Endothelial cell of umbilical vein (primary cell): ENCODE data around the gene QPCTL. TPM values are rescaled to one million over a fixed set of nuclear protein-coding genes. Genes with fewer than 3 reads are reported as not detected.

Experiments
- BruUV-seq: library from RNA; stranded (reverse); fragments of 400-500 nt; replicated peaks from 2 replicates; lab custom pipeline; 2021; lab: Mats Ljungman, UMichigan
- CTCF ChIA-PET: fragments of 300-600, 350-600 bp; sonication (Branson Sonifier 250); formaldehyde crosslinking; loops from one replicate; lab custom pipeline; 2021; ENCODE audit warnings: antibody characterized with exemption, inconsistent platforms; lab: Charles Lee
- POLR2A ChIA-PET: fragments of 300-600, 350-600 bp; sonication (Branson Sonifier 250); formaldehyde crosslinking; loops from one replicate; lab custom pipeline; 2021; ENCODE audit warnings: antibody characterized with exemption, inconsistent platforms; lab: Charles Lee
- DNase-seq: peaks from one replicate; pipeline ENCODE4 v3.0.0-alpha.2; 2011; ENCODE audit warnings: low read depth, low spot score
- FAIRE-seq: peaks from 2 replicates; lab custom pipeline; 2011; peaks lifted over from hg19 to GRCh38; lab: Jason Lieb, UNC
- H2AFZ ChIP-seq: 2 replicates; pipeline ENCODE4 v1.6.0; 2012; ENCODE audit warnings: low read depth, low read length, control low read depth, inconsistent platforms
- H3K27ac ChIP-seq: 2 replicates; pipeline ENCODE4 v1.5.1; 2011; ENCODE audit warnings: low read depth, mild to moderate bottlenecking, control low read depth, low read length, moderate library complexity; ENCODE audit not compliant: insufficient read depth
- H3K27me3 ChIP-seq, 2 experiments: 2 replicates each; pipeline versions ENCODE4 v1.6.0 to v1.6.1; 2011; ENCODE audit warnings: low read length in 2 of 2, mixed read lengths in 1 of 2; ENCODE audit not compliant: control insufficient read depth in 2 of 2, insufficient read depth in 2 of 2
- H3K36me3 ChIP-seq, 2 experiments: 2 replicates in 1 of 2; 3 replicates in 1 of 2; pipeline ENCODE4 v1.5.1; 2011; ENCODE audit warnings: low read length in 2 of 2, mild to moderate bottlenecking in 1 of 2, moderate library complexity in 1 of 2; ENCODE audit not compliant: control insufficient read depth in 2 of 2, insufficient read depth in 2 of 2; ENCODE audit errors: extremely low read depth in 1 of 2
- H3K4me1 ChIP-seq: 3 replicates; pipeline ENCODE4 v1.5.1; 2011; ENCODE audit warnings: mild to moderate bottlenecking, low read length; ENCODE audit not compliant: control insufficient read depth, insufficient read depth; ENCODE audit errors: extremely low read depth
- H3K4me2 ChIP-seq: 2 replicates; pipeline ENCODE4 v1.6.1; 2011; ENCODE audit warnings: low read length, control low read depth, mixed read lengths; ENCODE audit not compliant: insufficient read depth
- H3K4me3 ChIP-seq, 3 experiments: fragments of 200-600 bp in 1 of 3; sonication (generic), shearing (Covaris generic) in 1 of 3; replicated peaks in 1 of 3; 2 replicates each; pipeline ENCODE4 v1.5.1; 2011 to 2016; ENCODE audit warnings: control low read depth in 3 of 3, low read length in 3 of 3, mild to moderate bottlenecking in 2 of 3, inconsistent platforms in 1 of 3, low read depth in 1 of 3, moderate library complexity in 1 of 3; ENCODE audit not compliant: insufficient read depth in 1 of 3
- H3K79me2 ChIP-seq: 2 replicates; pipeline ENCODE4 v1.6.0; 2012; ENCODE audit warnings: low read length, inconsistent platforms; ENCODE audit not compliant: control insufficient read depth, insufficient read depth
- H3K9ac ChIP-seq: replicated peaks from 2 replicates; pipeline ENCODE3; 2011; ENCODE audit warnings: low read length, control low read depth; ENCODE audit not compliant: insufficient read depth; ENCODE audit errors: extremely low read depth
- H3K9me1 ChIP-seq: replicated peaks from 3 replicates; pipeline ENCODE4 v1.6.0; 2011; ENCODE audit warnings: mild to moderate bottlenecking, low read length; ENCODE audit not compliant: control insufficient read depth, insufficient read depth; ENCODE audit errors: extremely low read depth
- H3K9me3 ChIP-seq: replicated peaks from 2 replicates; pipeline ENCODE4 v1.5.1; 2012; ENCODE audit warnings: low read length, inconsistent platforms; ENCODE audit not compliant: control insufficient read depth, insufficient read depth
- H4K20me1 ChIP-seq: replicated peaks from 2 replicates; pipeline ENCODE3; 2011; ENCODE audit warnings: mild to moderate bottlenecking, low read length; ENCODE audit not compliant: control insufficient read depth, insufficient read depth; ENCODE audit errors: extremely low read depth
- EZH2 ChIP-seq: IDR thresholded peaks from 2 replicates; pipeline ENCODE4 v1.6.1; 2012; ENCODE audit warnings: borderline replicate concordance, low read depth, mild to moderate bottlenecking, moderate library complexity, low read length, inconsistent platforms; ENCODE audit not compliant: severe bottlenecking
- FOS ChIP-seq: IDR thresholded peaks from 2 replicates; pipeline ENCODE4 v1.6.1; 2011; ENCODE audit warnings: mild to moderate bottlenecking, low read length, moderate library complexity, borderline replicate concordance; ENCODE audit not compliant: insufficient read depth
- GATA2 ChIP-seq: IDR thresholded peaks from 2 replicates; pipeline ENCODE4 v1.7.0; 2011; ENCODE audit warnings: low read depth, mild to moderate bottlenecking, moderate library complexity, mixed read lengths, low read length; ENCODE audit not compliant: insufficient read length, insufficient read depth
- JUN ChIP-seq: IDR thresholded peaks from 2 replicates; pipeline ENCODE4 v1.6.1; 2011; ENCODE audit warnings: borderline replicate concordance, low read depth; ENCODE audit not compliant: insufficient read length, insufficient read depth
- MYC ChIP-seq: IDR thresholded peaks from one replicate; pipeline ENCODE4 v1.6.1; 2011; ENCODE audit warnings: mild to moderate bottlenecking, low read depth, low read length
- POLR2A ChIP-seq: IDR thresholded peaks from 2 replicates; pipeline ENCODE4 v1.6.1; 2012; ENCODE audit warnings: low read depth, mild to moderate bottlenecking, control low read depth, low read length
- POLR2AphosphoS5 ChIP-seq: IDR thresholded peaks from 2 replicates; pipeline ENCODE4 v1.6.1; 2012; ENCODE audit warnings: low read depth, mild to moderate bottlenecking, control low read depth, low read length, moderate library complexity; ENCODE audit not compliant: insufficient read depth
- dilution Hi-C: fragments of 300-500 bp; cut with MboI; formaldehyde crosslinking; loops from one replicate; pipeline ENCODE4 v1.15.0; 2019; ENCODE audit warnings: low sequenced_read_pairs; ENCODE audit not compliant: extremely low pct_ligation_motif_present
- intact Hi-C: fragments of 100-400 bp; cut with micrococcal nuclease; formaldehyde crosslinking; loops from one replicate; pipeline ENCODE4 v1.10.0; 2022
- polyA plus RNA-seq, 4 experiments: library from polyadenylated mRNA; depleted of rRNA in 3 of 4; stranded (reverse) in 3 of 4; unstranded in 1 of 4; fragments of >200 nt; gene quantifications; 2 replicates each; pipeline versions ENCODE4 v1.2.1 to v1.2.3, GENCODE V29; 2011 to 2012; ENCODE audit warnings: missing spikeins in 1 of 4
- total RNA-seq: library from RNA; stranded (reverse); gene quantifications from 2 replicates; pipeline ENCODE4 v1.2.3, GENCODE V29; 2021
- TF ChIP-seq, protein P1 (sequence below), 2 donors: IDR thresholded peaks; 1 replicate in 1 of 2; 2 replicates in 1 of 2; pipeline ENCODE4 v1.5.1; 2011; ENCODE audit warnings: low read length in 2 of 2, mild to moderate bottlenecking in 2 of 2, moderate library complexity in 2 of 2, control low read depth in 1 of 2, inconsistent platforms in 1 of 2, low read depth in 1 of 2; ENCODE audit not compliant: insufficient read depth in 1 of 2; ENCODE audit errors: extremely low read depth in 1 of 2
- TF ChIP-seq, protein P2 (sequence below): IDR thresholded peaks from 2 replicates; pipeline ENCODE4 v1.6.1; 2011; ENCODE audit not compliant: insufficient read depth, insufficient read length

The QPCTL gene
- total and polyA plus RNA-seq, 2 donors (not counting 3 experiments of a cell fraction or from before 2014, with no cell fraction given), result 17.6 to 22.5 TPM

DNA sequence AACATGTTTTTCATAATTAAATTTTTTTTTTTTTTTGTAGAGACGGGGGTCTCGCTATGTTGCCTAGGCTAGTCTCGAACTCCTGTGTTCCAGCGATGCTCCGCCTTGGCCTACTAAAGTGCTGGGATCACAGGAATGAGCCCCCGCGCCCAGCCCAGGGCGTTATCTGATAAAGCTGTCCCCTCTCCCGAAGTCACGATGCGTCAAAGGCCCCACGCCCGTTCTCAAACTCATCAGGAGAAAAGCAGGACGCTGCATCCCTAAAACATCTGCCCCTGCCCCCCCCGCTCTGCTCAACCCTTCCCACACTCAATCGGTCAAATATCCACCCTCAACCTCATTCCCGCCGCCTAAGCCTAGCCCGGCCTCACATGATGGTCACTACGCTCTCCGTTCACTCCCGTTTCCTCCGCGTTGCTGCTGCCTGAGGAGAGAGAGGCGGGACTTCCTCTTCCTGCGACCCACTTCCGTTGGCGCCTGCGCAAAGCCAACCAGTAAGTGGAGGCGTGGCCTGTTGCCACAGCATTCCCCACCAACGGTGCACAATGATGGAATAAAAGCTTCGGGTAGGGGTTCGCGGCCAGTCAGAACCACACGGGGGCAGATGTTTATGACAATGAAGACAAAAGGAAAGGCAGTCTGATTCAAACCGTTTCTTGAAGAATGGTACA is 815 bp upstream of the QPCTL start, which contains the start of gene SNRPD2:
Gene SNRPD2 (minus strand): TSS at position 438 of the 671 bp plus-strand sequence. CDS start 65 bp downstream, at position 373.
- Histone ChIP-seq H3K36me3 (peaks cover 8 to 19% of the 10 kb centered on the region in 2 experiments), H3K27me3 (no peaks in the 10 kb centered on the region), H3K9ac (peak within 1 kb of the TSS; percentile 88), H3K9me1 (no peaks in the 10 kb centered on the region), H3K27ac (peak within 1 kb of the TSS; percentile 82), H3K4me1 (peaks cover 9% of the 10 kb centered on the region), H3K9me3 (no peaks in the 10 kb centered on the region), H4K20me1 (no peaks in the 10 kb centered on the region), H3K79me2 (peaks cover 24% of the 10 kb centered on the region), H2AFZ (peak within 1 kb of the TSS; percentile 80), H3K4me2 (peak within 1 kb of the TSS; percentile 74), H3K4me3 (peak within 1 kb of the TSS; percentile 70 to 93 (median 85))
- FAIRE-seq (no peak), DNase-seq (peak; percentile 96)
- ChIA-PET POLR2A (interaction anchor here (0.5 to 1.8 kb wide), 7 partner anchors 14 to 1139 kb away, joined by 3 to 10 read pairs (median 4); partner anchors contain the start of gene SIX5), CTCF (interaction anchor here (1.0 to 5.1 kb wide), 21 partner anchors 9 to 252 kb away, joined by 3 to 56 read pairs (median 6); partner anchors contain the start of genes FBXO46 and SIX5)
- TF ChIP-seq POLR2A (peak; percentile 98), GATA2 (peak; percentile 47), POLR2AphosphoS5 (peak; percentile 96), MYC (peak; percentile 77), FOS (no peak), JUN (no peak), EZH2 (no peak)
- TF ChIP-seq, protein P1, sequence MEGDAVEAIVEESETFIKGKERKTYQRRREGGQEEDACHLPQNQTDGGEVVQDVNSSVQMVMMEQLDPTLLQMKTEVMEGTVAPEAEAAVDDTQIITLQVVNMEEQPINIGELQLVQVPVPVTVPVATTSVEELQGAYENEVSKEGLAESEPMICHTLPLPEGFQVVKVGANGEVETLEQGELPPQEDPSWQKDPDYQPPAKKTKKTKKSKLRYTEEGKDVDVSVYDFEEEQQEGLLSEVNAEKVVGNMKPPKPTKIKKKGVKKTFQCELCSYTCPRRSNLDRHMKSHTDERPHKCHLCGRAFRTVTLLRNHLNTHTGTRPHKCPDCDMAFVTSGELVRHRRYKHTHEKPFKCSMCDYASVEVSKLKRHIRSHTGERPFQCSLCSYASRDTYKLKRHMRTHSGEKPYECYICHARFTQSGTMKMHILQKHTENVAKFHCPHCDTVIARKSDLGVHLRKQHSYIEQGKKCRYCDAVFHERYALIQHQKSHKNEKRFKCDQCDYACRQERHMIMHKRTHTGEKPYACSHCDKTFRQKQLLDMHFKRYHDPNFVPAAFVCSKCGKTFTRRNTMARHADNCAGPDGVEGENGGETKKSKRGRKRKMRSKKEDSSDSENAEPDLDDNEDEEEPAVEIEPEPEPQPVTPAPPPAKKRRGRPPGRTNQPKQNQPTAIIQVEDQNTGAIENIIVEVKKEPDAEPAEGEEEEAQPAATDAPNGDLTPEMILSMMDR (IDR thresholded peaks at IDR 0.05; ENCODE audit: extremely low read depth in 1 of 2, insufficient read depth in 1 of 2, low read depth in 1 of 2, low read length in 2 of 2), result no peak
- TF ChIP-seq, protein P2, sequence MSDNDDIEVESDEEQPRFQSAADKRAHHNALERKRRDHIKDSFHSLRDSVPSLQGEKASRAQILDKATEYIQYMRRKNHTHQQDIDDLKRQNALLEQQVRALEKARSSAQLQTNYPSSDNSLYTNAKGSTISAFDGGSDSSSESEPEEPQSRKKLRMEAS, result peak; percentile 53
- TSS peak; percentile 50 for BruUV-seq
- intact Hi-C loops (loop anchor here (1.0 to 5.0 kb wide), 8 partner anchors 10 to 264 kb away; partner anchors contain the start of gene FBXO46), dilution Hi-C loops (no loop called here)
